Left lung (tissue), 10 donors: ENCODE measurements around the gene ADAMTS17. TPM values are rescaled to one million over a fixed set of nuclear protein-coding genes. Genes with fewer than 3 reads are reported as not detected.

Experiments
- ATAC-seq: fragments of 200-7000 bp; cut with Tn5 transposase; one replicate; pipeline ENCODE4 v1.9.1; 2020; ENCODE audit warnings: moderate library complexity
- DNase-seq, 4 donors: peaks; one replicate each; pipeline ENCODE4 v3.0.0-alpha.2; 2013 to 2020
- H3K27ac ChIP-seq, 2 donors: fragments of 200-600 bp; sonication (generic) in 1 of 2; one replicate each; pipeline versions ENCODE4 v1.5.0 to v1.8.0; 2020 to 2021
- H3K27me3 ChIP-seq, 2 donors: fragments of 200-600 bp; sonication (generic) in 1 of 2; one replicate each; pipeline versions ENCODE4 v1.5.0 to v1.8.0; 2020 to 2021
- H3K36me3 ChIP-seq, 2 donors: fragments of 200-600 bp; sonication (generic) in 1 of 2; one replicate each; pipeline versions ENCODE4 v1.5.0 to v1.8.0; 2020 to 2021
- H3K4me1 ChIP-seq, 2 donors: fragments of 200-600 bp; one replicate each; pipeline ENCODE4 v1.8.0; 2021
- H3K4me3 ChIP-seq, 2 donors: fragments of 200-600 bp; sonication (generic) in 1 of 2; one replicate each; pipeline versions ENCODE4 v1.5.0 to v1.8.0; 2020 to 2021; ENCODE audit warnings: mild to moderate bottlenecking in 1 of 2
- H3K9me3 ChIP-seq, 2 donors: fragments of 200-600 bp; sonication (generic) in 1 of 2; one replicate each; pipeline versions ENCODE4 v1.5.0 to v1.8.0; 2020 to 2021
- CTCF ChIP-seq, 2 donors: fragments of 200-600 bp; sonication (generic) in 1 of 2; IDR thresholded peaks; one replicate each; pipeline versions ENCODE4 v1.5.0 to v1.8.0; 2021; ENCODE audit warnings: antibody characterized with exemption in 2 of 2
- intact Hi-C, 2 donors: fragments of 100-400 bp; cut with DNase I; formaldehyde crosslinking; loops; one replicate each; pipeline versions ENCODE4 v1.11.2 to v1.14.2; 2022
- polyA plus RNA-seq, 6 donors: library from polyadenylated mRNA; unstranded; fragments of 120-200 nt; gene quantifications; one replicate each; pipeline ENCODE4 v1.2.1, GENCODE V29; 2013; ENCODE audit not compliant: insufficient read length in 6 of 6
- total RNA-seq, 2 donors: library from RNA; stranded (reverse); fragmentation: NEBNext Ultra II Directional; extraction: Animal tissue kit (Norgen Biotek cat#: 25700); gene quantifications; one replicate each; pipeline ENCODE4 v1.2.1, GENCODE V29; 2021
- donor health status: DM: no; HTN: yes; CAD: no.
- donor health status: DM: no; HTN: no; CAD: no.

Gene ADAMTS17
- total and polyA plus RNA-seq, 8 donors: 2.0 to 3.9 (median 3.4) TPM

GRCh38 chr15:100249096-100249815 is 92.5 kb downstream of the ADAMTS17 start:
- no peak for TF ChIP-seq CTCF (IDR thresholded peaks at IDR 0.05)
- no peak for ATAC-seq
- no peak overlapping the region for H3K4me3 ChIP-seq
- H3K4me1 ChIP-seq: no peaks in the 10 kb centered on the region
- H3K27me3 ChIP-seq: no peaks in the 10 kb centered on the region
- peaks cover 0 to 3% of the 10 kb centered on the region in 2 donors for H3K9me3 ChIP-seq
- intact Hi-C loops: no loop called here
- H3K36me3 ChIP-seq: no peaks in the 10 kb centered on the region
- DNase-seq: no peak
- no peak overlapping the region for H3K27ac ChIP-seq

GRCh38 chr15:100248236-100248635 is 93.5 kb downstream of the ADAMTS17 start:
- no peak for ATAC-seq
- H3K4me3 ChIP-seq: no peak overlapping the region

GRCh38 chr15:100247228-100248225 is 94.2 kb downstream of the ADAMTS17 start:
- Histone ChIP-seq H3K9me3 (peaks cover 0 to 5% of the 10 kb centered on the region in 2 donors), H3K27me3 (no peaks in the 10 kb centered on the region), H3K4me1 (no peaks in the 10 kb centered on the region), H3K4me3 (no peak overlapping the region), H3K27ac (no peak overlapping the region), H3K36me3 (no peaks in the 10 kb centered on the region)
- intact Hi-C loops: no loop called here
- no peak for DNase-seq
- no peak for ATAC-seq
- TF ChIP-seq CTCF (IDR thresholded peaks at IDR 0.05): no peak

More at GRCh38 chr15:100248236-100248635, 93.5 kb downstream of the ADAMTS17 start:
- TF ChIP-seq CTCF (IDR thresholded peaks at IDR 0.05): no peak
- DNase-seq: no peak
- Histone ChIP-seq H3K27ac (no peak overlapping the region), H3K36me3 (no peaks in the 10 kb centered on the region), H3K9me3 (peaks cover 0 to 3% of the 10 kb centered on the region in 2 donors), H3K27me3 (no peaks in the 10 kb centered on the region), H3K4me1 (no peaks in the 10 kb centered on the region)
- intact Hi-C loops: no loop called here

- Histone ChIP-seq H3K27me3 (no peaks in the 10 kb centered on the region), H3K4me1 (no peaks in the 10 kb centered on the region), H3K36me3 (no peaks in the 10 kb centered on the region), H3K4me3 (no peak overlapping the region), H3K27ac (no peak overlapping the region), H3K9me3 (peaks cover 0 to 5% of the 10 kb centered on the region in 2 donors)
- intact Hi-C loops: no loop called here
- no peak for TF ChIP-seq CTCF (IDR thresholded peaks at IDR 0.05)
- no peak for DNase-seq
- ATAC-seq: no peak
Measured at GRCh38 chr15:100245855-100246254, 95.9 kb downstream of the ADAMTS17 start.

- Histone ChIP-seq H3K4me3 (no peak overlapping the region), H3K4me1 (no peaks in the 10 kb centered on the region), H3K27ac (no peak overlapping the region), H3K9me3 (peaks cover 0 to 5% of the 10 kb centered on the region in 2 donors), H3K36me3 (no peaks in the 10 kb centered on the region), H3K27me3 (no peaks in the 10 kb centered on the region)
- no peak for TF ChIP-seq CTCF (IDR thresholded peaks at IDR 0.05)
- ATAC-seq (no peak), DNase-seq (no peak)
- intact Hi-C loops: no loop called here
Measured at GRCh38 chr15:100245487-100245820, 96.3 kb downstream of the ADAMTS17 start.
